Smooth muscle cell (in vitro differentiated cells): ENCODE measurements around the gene ALK. TPM values are rescaled to one million over a fixed set of nuclear protein-coding genes. Genes with fewer than 3 reads are reported as not detected.

Experiments used
- DNase-seq: peaks from one replicate; lab custom pipeline; 2025; ENCODE audit not compliant: unreplicated experiment; lab: John Stamatoyannopoulos, UW
- H2AFZ ChIP-seq: fragments of 200-600 bp; sonication (generic); 2 replicates; pipeline ENCODE4 v1.6.0; 2016; ENCODE audit warnings: antibody characterized with exemption, low read depth, mild to moderate bottlenecking
- H3F3A ChIP-seq: fragments of 200-600 bp; sonication (generic); 2 replicates; pipeline ENCODE4 v1.6.0; 2017; ENCODE audit warnings: antibody characterized with exemption, low read depth
- H3K27ac ChIP-seq: fragments of 200-600 bp; sonication (generic); 2 replicates; pipeline ENCODE4 v1.5.1; 2016; ENCODE audit warnings: low read depth, mild to moderate bottlenecking
- H3K27me3 ChIP-seq: fragments of 200-600 bp; sonication (generic); 2 replicates; pipeline ENCODE4 v1.6.1; 2016; ENCODE audit warnings: low read depth, mild to moderate bottlenecking
- H3K36me3 ChIP-seq: fragments of 200-600 bp; sonication (generic); 2 replicates; pipeline ENCODE4 v1.5.1; 2016; ENCODE audit warnings: low read depth
- H3K4me1 ChIP-seq: fragments of 200-600 bp; sonication (generic); 2 replicates; pipeline ENCODE4 v1.5.1; 2016; ENCODE audit warnings: low read depth
- H3K4me2 ChIP-seq: fragments of 200-600 bp; sonication (generic); 2 replicates; pipeline ENCODE4 v1.6.0; 2016; ENCODE audit warnings: mild to moderate bottlenecking
- H3K4me3 ChIP-seq: fragments of 200-600 bp; sonication (generic); 2 replicates; pipeline ENCODE4 v1.5.1; 2016; ENCODE audit warnings: mild to moderate bottlenecking
- H3K79me2 ChIP-seq: fragments of 200-600 bp; sonication (generic); 2 replicates; pipeline ENCODE4 v1.6.0; 2016; ENCODE audit warnings: low read depth, mild to moderate bottlenecking
- H3K9ac ChIP-seq: fragments of 200-600 bp; sonication (generic); 2 replicates; pipeline ENCODE4 v1.6.0; 2016; ENCODE audit warnings: low read depth
- H3K9me3 ChIP-seq: fragments of 200-600 bp; sonication (generic); replicated peaks from 2 replicates; pipeline ENCODE4 v1.5.1; 2016; ENCODE audit warnings: low read depth
- H4K20me1 ChIP-seq: fragments of 200-600 bp; sonication (generic); 2 replicates; pipeline ENCODE4 v1.6.0; 2016; ENCODE audit warnings: low read depth
- CTCF ChIP-seq: fragments of 200-600 bp; sonication (generic); IDR thresholded peaks from 2 replicates; pipeline ENCODE4 v1.5.1; 2017; ENCODE audit warnings: borderline replicate concordance, mild to moderate bottlenecking, antibody characterized with exemption; ENCODE audit not compliant: insufficient read depth, poor library complexity, severe bottlenecking
- WGBS: methylation state at CpG from one replicate; pipeline ENCODE4 v1.1.7; 2016; ENCODE audit warnings: low lambda C conversion rate; 5-methylcytosine and 5-hydroxymethylcytosine counted together
- polyA plus RNA-seq: library from polyadenylated mRNA; unstranded; fragments of >200 nt; fragmentation: Nextera tagmentation; extraction: Ambion mirVana; gene quantifications from 2 replicates; pipeline ENCODE4 v1.2.1, GENCODE V29; 2016
- total RNA-seq: library from RNA; depleted of rRNA; stranded (reverse); fragments of >200 nt; gene quantifications from 2 replicates; pipeline ENCODE4 v1.2.3, GENCODE V29; 2014

The ALK gene
- total and polyA plus RNA-seq, 2 experiments from 2014 or later, result 0.13 to 0.19 TPM

- WGBS, result 82% methylated on average over 1 of the region's 1 CpG
- no peak overlapping the region for H3K4me3 ChIP-seq
Measured at GRCh38 chr2:29557268-29557667, 364.1 kb downstream of the ALK start.

GRCh38 chr2:29549069-29549380, 372.4 kb downstream of the ALK start:
- Histone ChIP-seq H3K9ac (no peak overlapping the region), H3K27ac (no peak overlapping the region), H2AFZ (no peak overlapping the region), H3F3A (no peaks in the 10 kb centered on the region), H3K79me2 (no peaks in the 10 kb centered on the region), H4K20me1 (no peaks in the 10 kb centered on the region), H3K4me1 (no peaks in the 10 kb centered on the region), H3K9me3 (no peaks in the 10 kb centered on the region), H3K27me3 (peaks cover 38% of the 10 kb centered on the region), H3K36me3 (no peaks in the 10 kb centered on the region), H3K4me3 (no peak overlapping the region), H3K4me2 (no peak overlapping the region)
- no peak for DNase-seq
- TF ChIP-seq CTCF, result no peak
- WGBS, result 94% methylated on average over 2 of the region's 2 CpGs

More at GRCh38 chr2:29557268-29557667, 364.1 kb downstream of the ALK start:
- no peaks in the 10 kb centered on the region for H3K4me1 ChIP-seq
- no peaks in the 10 kb centered on the region for H3K36me3 ChIP-seq
- H3K27ac ChIP-seq, result no peak overlapping the region
- peaks cover 39% of the 10 kb centered on the region for H3K27me3 ChIP-seq
- H3K9me3 ChIP-seq, result no peaks in the 10 kb centered on the region
- no peak overlapping the region for H2AFZ ChIP-seq
- no peak for TF ChIP-seq CTCF
- H3K4me2 ChIP-seq, result no peak overlapping the region
- no peak overlapping the region for H3K9ac ChIP-seq
- no peak for DNase-seq
- no peaks in the 10 kb centered on the region for H4K20me1 ChIP-seq
- H3K79me2 ChIP-seq, result no peaks in the 10 kb centered on the region
- H3F3A ChIP-seq, result no peaks in the 10 kb centered on the region

GRCh38 chr2:29544917-29545316, 376.5 kb downstream of the ALK start:
- no peak overlapping the region for H3K9ac ChIP-seq
- no peak overlapping the region for H2AFZ ChIP-seq
- no peaks in the 10 kb centered on the region for H3K9me3 ChIP-seq
- no peaks in the 10 kb centered on the region for H3F3A ChIP-seq
- no peak for TF ChIP-seq CTCF
- no peak for DNase-seq
- no peaks in the 10 kb centered on the region for H3K4me1 ChIP-seq
- H3K27ac ChIP-seq, result no peak overlapping the region
- peaks cover 36% of the 10 kb centered on the region for H3K27me3 ChIP-seq
- no peak overlapping the region for H3K4me3 ChIP-seq
- WGBS, result 48% methylated on average over 2 of the region's 2 CpGs
- H4K20me1 ChIP-seq, result no peaks in the 10 kb centered on the region
- H3K79me2 ChIP-seq, result no peaks in the 10 kb centered on the region
- H3K4me2 ChIP-seq, result no peak overlapping the region
- H3K36me3 ChIP-seq, result no peaks in the 10 kb centered on the region

GRCh38 chr2:29544031-29544430, 377.4 kb downstream of the ALK start:
- Histone ChIP-seq H3K9me3 (no peaks in the 10 kb centered on the region), H3F3A (no peaks in the 10 kb centered on the region), H4K20me1 (no peaks in the 10 kb centered on the region), H3K4me2 (no peak overlapping the region), H3K27ac (no peak overlapping the region), H3K9ac (no peak overlapping the region), H3K4me1 (no peaks in the 10 kb centered on the region), H3K36me3 (no peaks in the 10 kb centered on the region), H2AFZ (no peak overlapping the region), H3K79me2 (no peaks in the 10 kb centered on the region), H3K4me3 (no peak overlapping the region), H3K27me3 (peaks cover 36% of the 10 kb centered on the region)
- WGBS, result 94% methylated on average over 3 of the region's 3 CpGs
- no peak for DNase-seq
- no peak for TF ChIP-seq CTCF
